GM12874 (cell line): ENCODE results near the gene KIAA1671.

Source experiments
- TF ChIP-seq, protein P1 (sequence below): IDR thresholded peaks from 2 replicates; pipeline ENCODE4 v1.5.1; 2011; ENCODE audit warnings: low read depth, mild to moderate bottlenecking, control low read depth, low read length, moderate library complexity; ENCODE audit not compliant: insufficient read depth

The KIAA1671 gene

DNA sequence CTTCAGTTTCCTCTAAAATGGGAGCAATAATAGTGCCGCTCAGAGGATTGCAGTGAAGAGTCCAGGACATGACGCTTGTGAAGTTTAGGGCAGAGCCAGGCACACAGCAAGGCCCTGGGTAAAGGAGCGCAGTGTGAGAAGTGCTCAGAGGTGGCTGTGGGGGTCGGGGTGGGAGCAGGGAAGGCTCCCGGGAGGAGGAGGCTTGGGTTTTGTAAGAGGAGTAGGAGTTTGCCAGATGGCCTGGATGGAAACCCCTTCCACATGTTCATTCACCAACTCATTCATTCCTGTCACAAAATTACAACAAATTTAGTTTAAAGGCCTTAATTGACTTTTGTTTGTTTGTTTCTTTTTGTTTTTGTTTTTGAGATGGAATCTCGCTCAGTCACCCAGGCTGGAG, 283.9 kb downstream of the KIAA1671 start:
- TF ChIP-seq, protein P1, sequence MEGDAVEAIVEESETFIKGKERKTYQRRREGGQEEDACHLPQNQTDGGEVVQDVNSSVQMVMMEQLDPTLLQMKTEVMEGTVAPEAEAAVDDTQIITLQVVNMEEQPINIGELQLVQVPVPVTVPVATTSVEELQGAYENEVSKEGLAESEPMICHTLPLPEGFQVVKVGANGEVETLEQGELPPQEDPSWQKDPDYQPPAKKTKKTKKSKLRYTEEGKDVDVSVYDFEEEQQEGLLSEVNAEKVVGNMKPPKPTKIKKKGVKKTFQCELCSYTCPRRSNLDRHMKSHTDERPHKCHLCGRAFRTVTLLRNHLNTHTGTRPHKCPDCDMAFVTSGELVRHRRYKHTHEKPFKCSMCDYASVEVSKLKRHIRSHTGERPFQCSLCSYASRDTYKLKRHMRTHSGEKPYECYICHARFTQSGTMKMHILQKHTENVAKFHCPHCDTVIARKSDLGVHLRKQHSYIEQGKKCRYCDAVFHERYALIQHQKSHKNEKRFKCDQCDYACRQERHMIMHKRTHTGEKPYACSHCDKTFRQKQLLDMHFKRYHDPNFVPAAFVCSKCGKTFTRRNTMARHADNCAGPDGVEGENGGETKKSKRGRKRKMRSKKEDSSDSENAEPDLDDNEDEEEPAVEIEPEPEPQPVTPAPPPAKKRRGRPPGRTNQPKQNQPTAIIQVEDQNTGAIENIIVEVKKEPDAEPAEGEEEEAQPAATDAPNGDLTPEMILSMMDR, result no peak

DNA sequence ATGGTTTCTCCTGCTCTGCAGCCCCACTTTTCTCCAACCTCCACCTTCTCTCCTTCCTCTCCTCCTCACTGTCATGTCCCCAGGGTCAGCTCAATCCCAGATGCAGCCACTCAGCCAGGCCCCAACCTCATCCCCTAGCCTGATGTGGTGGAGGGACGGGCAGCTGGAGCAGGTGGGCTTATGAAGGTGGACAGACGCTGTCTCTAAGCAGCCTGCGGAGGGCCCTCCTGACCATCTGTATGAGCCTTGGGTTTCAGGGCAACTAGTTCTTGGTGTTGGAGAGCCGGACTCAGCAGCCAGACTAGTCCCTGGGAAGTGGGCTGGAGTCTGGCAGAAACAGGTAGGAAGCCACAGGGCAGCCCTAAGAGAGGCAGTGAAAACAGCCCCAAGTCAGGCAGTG, 285.0 kb downstream of the KIAA1671 start:
- TF ChIP-seq, protein P1, result no peak
